ENCODE measurements around the gene STK11IP.

DNA sequence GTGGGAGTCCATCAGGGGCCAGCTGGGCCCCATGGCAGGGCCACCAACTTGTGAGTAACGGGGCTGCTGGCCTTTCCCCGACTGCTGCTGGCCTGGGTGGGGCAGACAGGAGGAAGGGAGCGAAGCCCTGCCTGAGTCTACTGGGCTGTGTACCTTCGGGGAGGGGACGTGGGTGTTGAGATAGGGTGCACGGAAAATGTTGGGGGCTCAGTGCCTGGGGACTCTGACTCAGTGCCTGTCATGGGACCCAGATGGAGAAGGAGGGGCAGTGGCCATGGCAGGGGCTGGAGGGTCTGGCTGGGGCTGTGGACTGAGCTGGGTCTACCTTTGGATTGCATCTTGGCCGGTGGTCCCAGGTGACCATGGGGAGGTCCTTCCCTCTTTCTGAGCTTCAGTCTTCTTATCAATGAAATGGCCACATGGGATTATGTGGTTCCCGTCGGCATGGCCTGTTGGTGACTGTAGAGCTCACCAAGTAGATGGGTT is 33.8 kb downstream of the STK11IP start:
- TF ChIP-seq, protein P1, sequence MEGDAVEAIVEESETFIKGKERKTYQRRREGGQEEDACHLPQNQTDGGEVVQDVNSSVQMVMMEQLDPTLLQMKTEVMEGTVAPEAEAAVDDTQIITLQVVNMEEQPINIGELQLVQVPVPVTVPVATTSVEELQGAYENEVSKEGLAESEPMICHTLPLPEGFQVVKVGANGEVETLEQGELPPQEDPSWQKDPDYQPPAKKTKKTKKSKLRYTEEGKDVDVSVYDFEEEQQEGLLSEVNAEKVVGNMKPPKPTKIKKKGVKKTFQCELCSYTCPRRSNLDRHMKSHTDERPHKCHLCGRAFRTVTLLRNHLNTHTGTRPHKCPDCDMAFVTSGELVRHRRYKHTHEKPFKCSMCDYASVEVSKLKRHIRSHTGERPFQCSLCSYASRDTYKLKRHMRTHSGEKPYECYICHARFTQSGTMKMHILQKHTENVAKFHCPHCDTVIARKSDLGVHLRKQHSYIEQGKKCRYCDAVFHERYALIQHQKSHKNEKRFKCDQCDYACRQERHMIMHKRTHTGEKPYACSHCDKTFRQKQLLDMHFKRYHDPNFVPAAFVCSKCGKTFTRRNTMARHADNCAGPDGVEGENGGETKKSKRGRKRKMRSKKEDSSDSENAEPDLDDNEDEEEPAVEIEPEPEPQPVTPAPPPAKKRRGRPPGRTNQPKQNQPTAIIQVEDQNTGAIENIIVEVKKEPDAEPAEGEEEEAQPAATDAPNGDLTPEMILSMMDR (IDR thresholded peaks at IDR 0.05; ENCODE audit: low read depth, low read length, poor library complexity, severe bottlenecking) = no peak
- no peak for TF ChIP-seq EZH2phosphoT487 (IDR thresholded peaks at IDR 0.05; ENCODE audit: borderline replicate concordance, low read length)
